SK-N-SH treated with all-trans-retinoic acid at 6 μM for 48 hours (cell line): Measurements from ENCODE around the gene CANT1.
"Not testable (repeated sequence)": the region's sequence is repeated elsewhere in the genome, so short reads cannot be mapped to it uniquely, and the experiment has no call there.

ENCODE experiments used
- ATAC-seq: fragments of 200-7000 bp; cut with Tn5 transposase; 3 replicates; pipeline ENCODE4 v1.9.1; 2020; ENCODE audit warnings: mild to moderate bottlenecking, moderate library complexity
- ARNTL ChIP-seq: fragments of 450-650 bp; formaldehyde crosslinking; IDR thresholded peaks from 2 replicates; pipeline ENCODE4 v1.5.0; 2020; ENCODE audit warnings: low read depth, mild to moderate bottlenecking, moderate library complexity, borderline replicate concordance
- CREB5 ChIP-seq: fragments of 250-450 bp; sonication (Bioruptor Pico); IDR thresholded peaks from 2 replicates; pipeline ENCODE4 v1.5.1; 2020; ENCODE audit warnings: low read depth, mild to moderate bottlenecking, moderate library complexity
- CSDC2 ChIP-seq: fragments of 250-450 bp; sonication (Bioruptor Pico); IDR thresholded peaks from 2 replicates; pipeline ENCODE4 v1.5.0; 2020; ENCODE audit warnings: mild to moderate bottlenecking, moderate library complexity
- CSRNP3 ChIP-seq: fragments of 250-450 bp; sonication (Bioruptor Pico); IDR thresholded peaks from 2 replicates; pipeline ENCODE4 v1.5.1; 2021; ENCODE audit warnings: mild to moderate bottlenecking, moderate library complexity
- ESRRG ChIP-seq: fragments of 250-450 bp; sonication (Bioruptor Pico); IDR thresholded peaks from 2 replicates; pipeline ENCODE4 v1.6.1; 2021; ENCODE audit warnings: mild to moderate bottlenecking
- GLIS3 ChIP-seq: fragments of 250-450 bp; sonication (Bioruptor Pico); IDR thresholded peaks from 2 replicates; pipeline ENCODE4 v1.5.0; 2020; ENCODE audit warnings: mild to moderate bottlenecking, moderate library complexity
- ISL1 ChIP-seq: fragments of 250-450 bp; sonication (Bioruptor Pico); IDR thresholded peaks from 2 replicates; pipeline ENCODE4 v2.1.2; 2022; ENCODE audit warnings: mild to moderate bottlenecking, moderate library complexity
- PATZ1 ChIP-seq: fragments of 250-450 bp; sonication (Bioruptor Pico); IDR thresholded peaks from 2 replicates; pipeline ENCODE4 v1.8.0; 2020; ENCODE audit warnings: mild to moderate bottlenecking, moderate library complexity, borderline replicate concordance
- POU6F1 ChIP-seq: fragments of 250-450 bp; sonication (Bioruptor Pico); IDR thresholded peaks from 2 replicates; pipeline ENCODE4 v1.8.0; 2021; ENCODE audit warnings: low read depth, mild to moderate bottlenecking, moderate library complexity, borderline replicate concordance
- PPARA ChIP-seq: fragments of 250-450 bp; sonication (Bioruptor Pico); IDR thresholded peaks from 2 replicates; pipeline ENCODE4 v1.5.0; 2020; ENCODE audit warnings: mild to moderate bottlenecking, borderline replicate concordance
- RARB ChIP-seq: fragments of 250-450 bp; sonication (Bioruptor Pico); IDR thresholded peaks from 2 replicates; pipeline ENCODE4 v1.8.0; 2021; ENCODE audit warnings: mild to moderate bottlenecking, moderate library complexity
- SNAI2 ChIP-seq: fragments of 250-450 bp; sonication (Bioruptor Pico); IDR thresholded peaks from 2 replicates; pipeline ENCODE4 v1.5.0; 2020; ENCODE audit warnings: mild to moderate bottlenecking, moderate library complexity
- TCF4 ChIP-seq: fragments of 250-450 bp; sonication (Bioruptor Pico); IDR thresholded peaks from 2 replicates; pipeline ENCODE4 v1.8.0; 2021; ENCODE audit warnings: mild to moderate bottlenecking, moderate library complexity, borderline replicate concordance
- TOX ChIP-seq: fragments of 250-450 bp; sonication (Bioruptor Pico); IDR thresholded peaks from 2 replicates; pipeline ENCODE4 v1.8.0; 2021; ENCODE audit warnings: mild to moderate bottlenecking, moderate library complexity, borderline replicate concordance
- TSHZ2 ChIP-seq: fragments of 250-450 bp; sonication (Bioruptor Pico); IDR thresholded peaks from 2 replicates; pipeline ENCODE4 v1.5.0; 2020; ENCODE audit warnings: mild to moderate bottlenecking, moderate library complexity
- ZFP3 ChIP-seq: fragments of 250-450 bp; sonication (Bioruptor Pico); IDR thresholded peaks from 2 replicates; pipeline ENCODE4 v1.5.0; 2020; ENCODE audit warnings: mild to moderate bottlenecking, moderate library complexity
- ZFP30 ChIP-seq: fragments of 450-650 bp; formaldehyde crosslinking; IDR thresholded peaks from 2 replicates; pipeline ENCODE4 v1.5.0; 2022; ENCODE audit warnings: mild to moderate bottlenecking, moderate library complexity
- ZNF8 ChIP-seq: fragments of 450-650 bp; formaldehyde crosslinking; IDR thresholded peaks from 2 replicates; pipeline ENCODE4 v1.5.0; 2020; ENCODE audit warnings: mild to moderate bottlenecking, moderate library complexity

CANT1 gene

GRCh38 chr17:79022507-79022991 lies 13.0 kb upstream of the CANT1 start:
- no peak for ATAC-seq
- no peak for TF ChIP-seq ZFP3 (CRISPR knock-in tag)
- no peak for TF ChIP-seq PATZ1 (CRISPR knock-in tag)
- TF ChIP-seq PPARA (CRISPR knock-in tag), result no peak
- no peak for TF ChIP-seq CREB5 (CRISPR knock-in tag)
- TF ChIP-seq CSDC2 (CRISPR knock-in tag), result no peak
- no peak for TF ChIP-seq TCF4 (CRISPR knock-in tag)
- no peak for TF ChIP-seq GLIS3 (CRISPR knock-in tag)
- TF ChIP-seq POU6F1 (CRISPR knock-in tag), result no peak
- TF ChIP-seq, all 23 proteins: peak for 0

GRCh38 chr17:79021929-79022328 lies 12.4 kb upstream of the CANT1 start:
- not testable (repeated sequence) for ATAC-seq

- TF ChIP-seq PATZ1 (CRISPR knock-in tag) (no peak), CSRNP3 (CRISPR knock-in tag) (no peak), ZFP30 (no peak), POU6F1 (CRISPR knock-in tag) (no peak), CSDC2 (CRISPR knock-in tag) (no peak), TOX (CRISPR knock-in tag) (no peak), TSHZ2 (CRISPR knock-in tag) (no peak), ZFP3 (CRISPR knock-in tag) (no peak), ISL1 (CRISPR knock-in tag) (no peak), SNAI2 (no peak), GLIS3 (CRISPR knock-in tag) (no peak), CREB5 (CRISPR knock-in tag) (no peak), ZNF8 (CRISPR knock-in tag) (no peak), TCF4 (CRISPR knock-in tag) (no peak), RARB (CRISPR knock-in tag) (no peak), ARNTL (CRISPR knock-in tag) (no peak), PPARA (CRISPR knock-in tag) (no peak), ESRRG (CRISPR knock-in tag) (no peak)
- ATAC-seq, result no peak
Observed at GRCh38 chr17:79020631-79021301, 11.2 kb upstream of the CANT1 start.
